ENCODE results near the gene OGFOD3. TPM values are rescaled to one million over a fixed set of nuclear protein-coding genes. Genes with fewer than 3 reads are reported as not detected.

Gene OGFOD3
- total and polyA plus RNA-seq, 9 of the 15 experiments (the other 6 are each of a cell fraction or from before 2014, with no cell fraction given) = 0.69 to 44.7 (median 18.9) TPM

GRCh38 chr17:82345151-82345976, 73.0 kb downstream of the OGFOD3 start (continued):
- TF ChIP-seq PRDM10 (IDR thresholded peaks at IDR 0.05; ENCODE audit: partially characterized antibody) = no peak
- no peak for TF ChIP-seq HNRNPH1 (optimal IDR thresholded peaks at IDR 0.05; ENCODE audit: low read depth, low read length)
- 0 out of 2 replicates have a peak, but pooled peaks have one; percentile 6 for TF ChIP-seq ZNF134 (CRISPR knock-in tag; conservative IDR thresholded peaks at IDR 0.05)
- TF ChIP-seq RBM39 (optimal IDR thresholded peaks at IDR 0.05; ENCODE audit: low read depth, low read length) = no peak
- TF ChIP-seq, protein P1, sequence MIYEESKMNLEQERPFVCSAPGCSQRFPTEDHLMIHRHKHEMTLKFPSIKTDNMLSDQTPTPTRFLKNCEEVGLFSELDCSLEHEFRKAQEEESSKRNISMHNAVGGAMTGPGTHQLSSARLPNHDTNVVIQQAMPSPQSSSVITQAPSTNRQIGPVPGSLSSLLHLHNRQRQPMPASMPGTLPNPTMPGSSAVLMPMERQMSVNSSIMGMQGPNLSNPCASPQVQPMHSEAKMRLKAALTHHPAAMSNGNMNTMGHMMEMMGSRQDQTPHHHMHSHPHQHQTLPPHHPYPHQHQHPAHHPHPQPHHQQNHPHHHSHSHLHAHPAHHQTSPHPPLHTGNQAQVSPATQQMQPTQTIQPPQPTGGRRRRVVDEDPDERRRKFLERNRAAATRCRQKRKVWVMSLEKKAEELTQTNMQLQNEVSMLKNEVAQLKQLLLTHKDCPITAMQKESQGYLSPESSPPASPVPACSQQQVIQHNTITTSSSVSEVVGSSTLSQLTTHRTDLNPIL (CRISPR knock-in tag; IDR thresholded peaks at IDR 0.05) = no peak
- no peak for TF ChIP-seq WHSC1 (IDR thresholded peaks at IDR 0.05; ENCODE audit: low read length)
- TF ChIP-seq, protein P2, sequence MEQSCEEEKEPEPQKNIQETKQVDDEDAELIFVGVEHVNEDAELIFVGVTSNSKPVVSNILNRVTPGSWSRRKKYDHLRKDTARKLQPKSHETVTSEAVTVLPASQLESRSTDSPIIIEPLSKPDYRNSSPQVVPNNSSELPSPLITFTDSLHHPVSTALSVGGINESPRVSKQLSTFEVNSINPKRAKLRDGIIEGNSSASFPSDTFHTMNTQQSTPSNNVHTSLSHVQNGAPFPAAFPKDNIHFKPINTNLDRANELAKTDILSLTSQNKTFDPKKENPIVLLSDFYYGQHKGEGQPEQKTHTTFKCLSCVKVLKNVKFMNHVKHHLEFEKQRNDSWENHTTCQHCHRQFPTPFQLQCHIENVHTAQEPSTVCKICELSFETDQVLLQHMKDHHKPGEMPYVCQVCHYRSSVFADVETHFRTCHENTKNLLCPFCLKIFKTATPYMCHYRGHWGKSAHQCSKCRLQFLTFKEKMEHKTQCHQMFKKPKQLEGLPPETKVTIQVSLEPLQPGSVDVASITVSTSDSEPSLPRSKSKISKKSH (CRISPR knock-in tag; IDR thresholded peaks at IDR 0.05) = no peak
- TF ChIP-seq, protein P3, sequence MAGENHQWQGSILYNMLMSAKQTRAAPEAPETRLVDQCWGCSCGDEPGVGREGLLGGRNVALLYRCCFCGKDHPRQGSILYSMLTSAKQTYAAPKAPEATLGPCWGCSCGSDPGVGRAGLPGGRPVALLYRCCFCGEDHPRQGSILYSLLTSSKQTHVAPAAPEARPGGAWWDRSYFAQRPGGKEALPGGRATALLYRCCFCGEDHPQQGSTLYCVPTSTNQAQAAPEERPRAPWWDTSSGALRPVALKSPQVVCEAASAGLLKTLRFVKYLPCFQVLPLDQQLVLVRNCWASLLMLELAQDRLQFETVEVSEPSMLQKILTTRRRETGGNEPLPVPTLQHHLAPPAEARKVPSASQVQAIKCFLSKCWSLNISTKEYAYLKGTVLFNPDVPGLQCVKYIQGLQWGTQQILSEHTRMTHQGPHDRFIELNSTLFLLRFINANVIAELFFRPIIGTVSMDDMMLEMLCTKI (IDR thresholded peaks at IDR 0.05; ENCODE audit: partially characterized antibody) = no peak
- TF ChIP-seq MYNN (IDR thresholded peaks at IDR 0.05) = peak; percentile 97
- TF ChIP-seq MYNN (CRISPR knock-in tag; IDR thresholded peaks at IDR 0.05) = no peak
- TF ChIP-seq NUFIP1 (IDR thresholded peaks at IDR 0.05; ENCODE audit: partially characterized antibody) = peak; percentile 80
- no peak for TF ChIP-seq CSDE1 (IDR thresholded peaks at IDR 0.05)
- TF ChIP-seq ZNF79 (CRISPR knock-in tag; IDR thresholded peaks at IDR 0.05; ENCODE audit: low read depth) = no peak
- TF ChIP-seq, protein P4, sequence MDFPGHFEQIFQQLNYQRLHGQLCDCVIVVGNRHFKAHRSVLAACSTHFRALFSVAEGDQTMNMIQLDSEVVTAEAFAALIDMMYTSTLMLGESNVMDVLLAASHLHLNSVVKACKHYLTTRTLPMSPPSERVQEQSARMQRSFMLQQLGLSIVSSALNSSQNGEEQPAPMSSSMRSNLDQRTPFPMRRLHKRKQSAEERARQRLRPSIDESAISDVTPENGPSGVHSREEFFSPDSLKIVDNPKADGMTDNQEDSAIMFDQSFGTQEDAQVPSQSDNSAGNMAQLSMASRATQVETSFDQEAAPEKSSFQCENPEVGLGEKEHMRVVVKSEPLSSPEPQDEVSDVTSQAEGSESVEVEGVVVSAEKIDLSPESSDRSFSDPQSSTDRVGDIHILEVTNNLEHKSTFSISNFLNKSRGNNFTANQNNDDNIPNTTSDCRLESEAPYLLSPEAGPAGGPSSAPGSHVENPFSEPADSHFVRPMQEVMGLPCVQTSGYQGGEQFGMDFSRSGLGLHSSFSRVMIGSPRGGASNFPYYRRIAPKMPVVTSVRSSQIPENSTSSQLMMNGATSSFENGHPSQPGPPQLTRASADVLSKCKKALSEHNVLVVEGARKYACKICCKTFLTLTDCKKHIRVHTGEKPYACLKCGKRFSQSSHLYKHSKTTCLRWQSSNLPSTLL (IDR thresholded peaks at IDR 0.05) = no peak
- peak; percentile 90 for TF ChIP-seq ZNF584 (CRISPR knock-in tag; IDR thresholded peaks at IDR 0.05; ENCODE audit: low read depth)
